Bronchial epithelial cell (primary cell): ENCODE results near the gene MRPS5. TPM values are rescaled to one million over a fixed set of nuclear protein-coding genes. Genes with fewer than 3 reads are reported as not detected.
A peak's percentile ranks its signal among the peaks of the same experiment; 100 is the strongest.

Source experiments
- DNase-seq: peaks from one replicate; pipeline ENCODE4 v3.0.0-alpha.2; 2010; ENCODE audit warnings: low read depth
- FAIRE-seq: peaks from 2 replicates; lab custom pipeline; 2011; peaks lifted over from hg19 to GRCh38; lab: Jason Lieb, UNC
- H3K27me3 ChIP-seq: 2 replicates; pipeline ENCODE4 v1.5.1; 2011; ENCODE audit warnings: low read length; ENCODE audit not compliant: control insufficient read depth, insufficient read depth
- H3K36me3 ChIP-seq: 2 replicates; pipeline ENCODE4 v1.5.1; 2011; ENCODE audit warnings: low read length; ENCODE audit not compliant: control insufficient read depth, insufficient read depth
- H3K4me3 ChIP-seq: 2 replicates; pipeline ENCODE4 v1.5.1; 2011; ENCODE audit warnings: mild to moderate bottlenecking, low read depth, low read length, control low read depth
- total RNA-seq: library from RNA; depleted of rRNA; stranded (reverse); fragments of >200 nt; gene quantifications from 2 replicates; pipeline ENCODE4 v1.2.1, GENCODE V29; 2014
- TF ChIP-seq, protein P1 (sequence below): IDR thresholded peaks from 2 replicates; pipeline ENCODE4 v1.5.1; 2011; ENCODE audit warnings: mild to moderate bottlenecking, moderate library complexity, low read length, control low read depth, inconsistent platforms; ENCODE audit not compliant: insufficient read depth, severe bottlenecking

Gene MRPS5
- total RNA-seq, 1 donor from 2014 or later: 59.8 TPM

DNA sequence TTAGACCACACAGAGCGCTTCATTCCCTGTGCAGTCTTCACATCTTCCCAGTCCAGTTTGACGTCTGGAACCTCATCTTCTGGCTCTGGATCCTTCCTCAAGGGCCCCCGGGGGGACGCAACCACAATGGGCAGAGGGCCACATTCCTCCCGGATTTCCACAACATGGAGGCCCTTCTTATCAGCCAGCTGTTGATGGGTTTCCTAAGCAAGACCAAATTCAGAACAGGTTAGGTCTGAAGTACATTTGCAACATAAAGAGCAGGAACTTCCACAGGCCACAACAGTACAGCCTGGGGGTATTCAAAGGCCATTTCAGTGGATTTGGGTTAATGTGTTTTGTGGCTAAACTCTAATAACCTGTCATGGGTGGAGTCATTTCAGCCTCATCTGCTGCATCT, 34.2 kb downstream of the MRPS5 start:
- Histone ChIP-seq H3K36me3 (peaks cover 11% of the 10 kb centered on the region), H3K27me3 (no peaks in the 10 kb centered on the region), H3K4me3 (no peak overlapping the region)
- TF ChIP-seq, protein P1, sequence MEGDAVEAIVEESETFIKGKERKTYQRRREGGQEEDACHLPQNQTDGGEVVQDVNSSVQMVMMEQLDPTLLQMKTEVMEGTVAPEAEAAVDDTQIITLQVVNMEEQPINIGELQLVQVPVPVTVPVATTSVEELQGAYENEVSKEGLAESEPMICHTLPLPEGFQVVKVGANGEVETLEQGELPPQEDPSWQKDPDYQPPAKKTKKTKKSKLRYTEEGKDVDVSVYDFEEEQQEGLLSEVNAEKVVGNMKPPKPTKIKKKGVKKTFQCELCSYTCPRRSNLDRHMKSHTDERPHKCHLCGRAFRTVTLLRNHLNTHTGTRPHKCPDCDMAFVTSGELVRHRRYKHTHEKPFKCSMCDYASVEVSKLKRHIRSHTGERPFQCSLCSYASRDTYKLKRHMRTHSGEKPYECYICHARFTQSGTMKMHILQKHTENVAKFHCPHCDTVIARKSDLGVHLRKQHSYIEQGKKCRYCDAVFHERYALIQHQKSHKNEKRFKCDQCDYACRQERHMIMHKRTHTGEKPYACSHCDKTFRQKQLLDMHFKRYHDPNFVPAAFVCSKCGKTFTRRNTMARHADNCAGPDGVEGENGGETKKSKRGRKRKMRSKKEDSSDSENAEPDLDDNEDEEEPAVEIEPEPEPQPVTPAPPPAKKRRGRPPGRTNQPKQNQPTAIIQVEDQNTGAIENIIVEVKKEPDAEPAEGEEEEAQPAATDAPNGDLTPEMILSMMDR: no peak
- no peak for DNase-seq
- no peak for FAIRE-seq

- DNase-seq: no peak
- Histone ChIP-seq H3K36me3 (peaks cover 10% of the 10 kb centered on the region), H3K27me3 (no peaks in the 10 kb centered on the region), H3K4me3 (no peak overlapping the region)
- TF ChIP-seq, protein P1: no peak
- FAIRE-seq: no peak
Observed at GRCh38 chr2:95086017-95086416, 35.6 kb downstream of the MRPS5 start.

DNA sequence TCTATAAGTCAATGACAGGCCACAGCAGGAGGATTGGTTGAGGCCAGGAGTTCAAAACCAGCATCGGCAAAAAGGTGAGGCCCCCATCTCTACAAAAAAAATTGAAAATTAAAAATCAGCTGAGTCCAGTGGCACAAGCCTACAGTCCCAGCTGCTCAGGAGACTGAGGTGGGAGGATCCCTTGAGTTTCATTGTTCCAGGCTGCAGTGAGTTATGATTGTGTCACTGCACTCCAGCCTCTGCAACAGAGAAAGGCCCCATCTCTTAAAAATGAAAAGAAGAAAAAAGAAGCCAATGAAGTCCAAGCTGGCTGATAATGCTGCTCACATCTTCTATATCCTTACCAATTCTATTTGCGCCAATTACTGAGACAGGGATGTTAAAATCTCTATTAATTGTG, 39.1 kb downstream of the MRPS5 start:
- Histone ChIP-seq H3K27me3 (peaks cover 2% of the 10 kb centered on the region), H3K36me3 (peaks cover 4% of the 10 kb centered on the region), H3K4me3 (no peak overlapping the region)
- DNase-seq (peak; percentile 22), FAIRE-seq (no peak)
- TF ChIP-seq, protein P1: no peak

- no peak for DNase-seq
- TF ChIP-seq, protein P1: no peak
Observed at GRCh38 chr2:95079199-95079683, 42.4 kb downstream of the MRPS5 start.

GRCh38 chr2:95077861-95078603, 43.6 kb downstream of the MRPS5 start:
- TF ChIP-seq, protein P1: no peak
- Histone ChIP-seq H3K36me3 (no peaks in the 10 kb centered on the region), H3K27me3 (peaks cover 8% of the 10 kb centered on the region), H3K4me3 (no peak overlapping the region)
- DNase-seq (no peak), FAIRE-seq (no peak)

More at GRCh38 chr2:95079199-95079683, 42.4 kb downstream of the MRPS5 start:
- Histone ChIP-seq H3K36me3 (no peaks in the 10 kb centered on the region), H3K4me3 (no peak overlapping the region), H3K27me3 (peaks cover 8% of the 10 kb centered on the region)
- FAIRE-seq: no peak

- no peak for FAIRE-seq
- no peak for DNase-seq
- H3K4me3 ChIP-seq: no peak overlapping the region
- H3K36me3 ChIP-seq: no peaks in the 10 kb centered on the region
- TF ChIP-seq, protein P1: no peak
- peaks cover 8% of the 10 kb centered on the region for H3K27me3 ChIP-seq
Observed at GRCh38 chr2:95077530-95077825, 44.1 kb downstream of the MRPS5 start.
